ENCODE results near the gene EFCAB6. TPM values are rescaled to one million over a fixed set of nuclear protein-coding genes. Genes with fewer than 3 reads are reported as not detected.

Gene EFCAB6
- total and polyA plus RNA-seq, 10 of the 15 experiments (the other 5 are each of a cell fraction or from before 2014, with no cell fraction given), result 0.05 to 0.42 (median 0.19) TPM

GRCh38 chr22:43571181-43571580 lies 240.9 kb downstream of the EFCAB6 start:
- DNase-seq (ENCODE audit: low read depth, low spot score), result no peak
- intact Hi-C loops (cut with micrococcal nuclease; ENCODE audit: unreplicated experiment), result no loop called here
- Histone ChIP-seq H3K36me3 (ENCODE audit: control insufficient read depth in 2 of 2, insufficient read depth in 2 of 2, low read length in 1 of 2) (no peaks in the 10 kb centered on the region), H3K9me3 (replicated peaks; ENCODE audit: control insufficient read depth, insufficient read depth, low read length) (no peaks in the 10 kb centered on the region), H3K27ac (ENCODE audit: control insufficient read depth, insufficient read depth) (no peak overlapping the region), H3K9ac (ENCODE audit: control insufficient read depth, insufficient read depth, low read length) (no peak overlapping the region), H3K79me2 (ENCODE audit: control insufficient read depth, insufficient read depth, low read length) (no peaks in the 10 kb centered on the region), H2AFZ (ENCODE audit: control insufficient read depth, low read depth, low read length) (no peak overlapping the region), H3K4me1 (ENCODE audit: control insufficient read depth, insufficient read depth, low read length) (no peaks in the 10 kb centered on the region), H3K4me3 (no peak overlapping the region), H3K27me3 (replicated peaks in 1 of 2; ENCODE audit: control insufficient read depth in 2 of 2, insufficient read depth in 2 of 2, low read length in 1 of 2) (peaks cover 2 to 7% of the 10 kb centered on the region in 2 experiments; a peak in 2 of 4 replicates), H3K4me2 (ENCODE audit: control insufficient read depth, insufficient read depth) (no peak overlapping the region), H4K20me1 (ENCODE audit: control insufficient read depth, insufficient read depth) (no peaks in the 10 kb centered on the region)
- RAD21 ChIA-PET (ENCODE audit: unreplicated experiment), result no interaction called here
- no peak for TF ChIP-seq MEF2B (IDR thresholded peaks at IDR 0.05; ENCODE audit: partially characterized antibody, poor library complexity, severe bottlenecking)
- no peak for TF ChIP-seq CEBPB (IDR thresholded peaks at IDR 0.05; ENCODE audit: borderline replicate concordance in 1 of 2, low read depth in 2 of 2, low read length in 2 of 2)
- TF ChIP-seq ZBTB33 (IDR thresholded peaks at IDR 0.05), result no peak
- no peak for TF ChIP-seq E2F4 (IDR thresholded peaks at IDR 0.05; ENCODE audit: low read depth, low read length)
- TF ChIP-seq NFYB (IDR thresholded peaks at IDR 0.05; ENCODE audit: insufficient read depth, low read depth, low read length), result no peak
- TF ChIP-seq ZNF24 (IDR thresholded peaks at IDR 0.05), result no peak
- no peak for TF ChIP-seq STAT3 (IDR thresholded peaks at IDR 0.05; ENCODE audit: low read depth, low read length)
- no peak for TF ChIP-seq ATF7 (IDR thresholded peaks at IDR 0.05; ENCODE audit: low read depth)
- no peak for TF ChIP-seq SIN3A (IDR thresholded peaks at IDR 0.05; ENCODE audit: low read depth, low read length)
- no peak for TF ChIP-seq NFIC (IDR thresholded peaks at IDR 0.05; ENCODE audit: low read depth, low read length)
- TF ChIP-seq TCF12 (IDR thresholded peaks at IDR 0.05; ENCODE audit: low read depth, low read length), result no peak
- no peak for TF ChIP-seq RELA (IDR thresholded peaks at IDR 0.05; ENCODE audit: borderline replicate concordance, partially characterized antibody)
- TF ChIP-seq EED (IDR thresholded peaks at IDR 0.05; ENCODE audit: low read depth), result no peak
- no peak for TF ChIP-seq SUPT20H (IDR thresholded peaks at IDR 0.05; ENCODE audit: borderline replicate concordance, control insufficient read depth, low read depth, low read length)
- no peak for TF ChIP-seq ASH2L (IDR thresholded peaks at IDR 0.05; ENCODE audit: borderline replicate concordance, low read depth)
- no peak for TF ChIP-seq ESRRA (IDR thresholded peaks at IDR 0.05; ENCODE audit: low read length)
- no peak for TF ChIP-seq EZH2 (IDR thresholded peaks at IDR 0.05; ENCODE audit: borderline replicate concordance, control insufficient read depth, low read depth, low read length)
- TF ChIP-seq GABPA (IDR thresholded peaks at IDR 0.05; ENCODE audit: low read depth), result no peak
- TF ChIP-seq ZBED1 (IDR thresholded peaks at IDR 0.05; ENCODE audit: borderline replicate concordance), result no peak
- no peak for TF ChIP-seq MTA2 (IDR thresholded peaks at IDR 0.05; ENCODE audit: low read depth)
- SMC1A ChIA-PET (ENCODE audit: uncharacterized antibody, unreplicated experiment), result no interaction called here
- CTCF ChIA-PET, result no interaction called here
- no peak for ATAC-seq
- in situ Hi-C loops (cut with MboI), result no loop called here
- 51% methylated on average over 4 of the region's 4 CpGs for WGBS (ENCODE audit: insufficient coverage, insufficient replicate concordance, low lambda C conversion rate, missing lambda C conversion rate)
- FAIRE-seq, result no peak
- BruUV-seq (replicated peaks), result no TSS peak
- POLR2A ChIA-PET, result no interaction called here

Data from GM12878 (cell line).